DMS53 (cell line): ENCODE measurements around the gene RREB1.

Experiments
- DNase-seq: peaks from one replicate; lab custom pipeline; 2025; lab: John Stamatoyannopoulos, UW

RREB1 gene

GRCh38 chr6:7300926-7301325 is 193.2 kb downstream of the RREB1 start:
- DNase-seq, result no peak
